Measurements from ENCODE around the gene ZNF675. TPM values are rescaled to one million over a fixed set of nuclear protein-coding genes. Genes with fewer than 3 reads are reported as not detected.
A peak's percentile ranks its signal among the peaks of the same experiment; 100 is the strongest.

The ZNF675 gene
- total and polyA plus RNA-seq, 2 of the 8 experiments (the other 6 are each of a cell fraction or from before 2014, with no cell fraction given) = 6.9 to 27.8 TPM

GRCh38 chr19:23698711-23699520 is 11.9 kb upstream of the ZNF675 start:
- H3K23me2 ChIP-seq (ENCODE audit: low read depth, low read length) = no peaks in the 10 kb centered on the region
- H3K79me1 ChIP-seq (ENCODE audit: low read depth, low read length) = no peaks in the 10 kb centered on the region
- no peak overlapping the region for H3K4me2 ChIP-seq (ENCODE audit: insufficient read depth in 1 of 2, low read depth in 2 of 2, low read length in 2 of 2)
- no peak overlapping the region for H3K9ac ChIP-seq (replicated peaks in 1 of 4; ENCODE audit: extremely low read depth in 1 of 4, low read depth in 3 of 4, low read length in 3 of 4)
- H3K4ac ChIP-seq (replicated peaks; ENCODE audit: insufficient read length, low read depth, low read length) = no peak overlapping the region
- H3K4me3 ChIP-seq (ENCODE audit: extremely low read depth in 1 of 4, insufficient read depth in 2 of 4, low read depth in 3 of 4, low read length in 4 of 4) = no peak overlapping the region
- POLR2A ChIA-PET (ENCODE audit: partially characterized antibody) = interaction anchor here (0.6 to 1.2 kb wide), 4 partner anchors 12 to 283 kb away, joined by 3 read pairs; partner anchors contain the start of genes ZNF675 and ZNF681
- FAIRE-seq (no peak), DNase-seq (ENCODE audit: low read depth in 1 of 2, low spot score in 2 of 2) (no peak)
- no peak overlapping the region for H4K5ac ChIP-seq (ENCODE audit: insufficient read length, low read depth, low read length)
- 0 out of 2 replicates have a peak overlapping the region, but pooled peaks have one; percentile 72 for H2BK15ac ChIP-seq (ENCODE audit: low read length)
- no peak overlapping the region for H3K56ac ChIP-seq (replicated peaks; ENCODE audit: insufficient read length, low read depth, low read length)
- peaks cover 3 to 17% of the 10 kb centered on the region in 2 experiments; a peak in 3 of 4 replicates for H3K9me3 ChIP-seq (ENCODE audit: insufficient read depth in 2 of 2, low read depth in 1 of 2, low read length in 1 of 2)
- H3K36me3 ChIP-seq (ENCODE audit: control insufficient read depth in 2 of 4, insufficient read depth in 4 of 4, low read length in 3 of 4) = no peaks in the 10 kb centered on the region
- no peak overlapping the region for H3K27ac ChIP-seq (ENCODE audit: low read depth, low read length)
- no peak overlapping the region for H2BK120ac ChIP-seq (replicated peaks; ENCODE audit: low read depth, low read length)
- H3K27me3 ChIP-seq (replicated peaks in 1 of 4; ENCODE audit: control insufficient read depth in 3 of 4, extremely low read depth in 1 of 4, insufficient read depth in 3 of 4, low read length in 3 of 4) = no peaks in the 10 kb centered on the region
- H3K23ac ChIP-seq (ENCODE audit: insufficient read length) = no peak overlapping the region
- WGBS, 2 experiments (ENCODE audit: extremely low coverage in 1 of 2, insufficient coverage in 1 of 2, insufficient read length in 1 of 2, insufficient replicate concordance in 2 of 2, low coverage in 1 of 2, low lambda C conversion rate in 2 of 2, missing lambda C conversion rate in 1 of 2) = 77% methylated on average over 6 of the region's 6 CpGs; no CpG with 5 or more reads in 1 of the 2 experiments
- no peaks in the 10 kb centered on the region for H4K20me1 ChIP-seq (replicated peaks in 1 of 2; ENCODE audit: control insufficient read depth in 1 of 2, insufficient read depth in 2 of 2, low read length in 2 of 2)
- peak overlapping the region; percentile 38; the same call in 1 of the 2 replicates for H3K18ac ChIP-seq (ENCODE audit: extremely low read depth, low read length)
- H3K4me1 ChIP-seq (replicated peaks in 1 of 4; ENCODE audit: control insufficient read depth in 3 of 4, insufficient read depth in 4 of 4, low read length in 3 of 4) = no peaks in the 10 kb centered on the region
- no peak overlapping the region for H3K14ac ChIP-seq (ENCODE audit: insufficient read length)
- H3K79me2 ChIP-seq (ENCODE audit: control insufficient read depth in 1 of 2, insufficient read depth in 2 of 2, low read length in 2 of 2) = no peaks in the 10 kb centered on the region
- no peak overlapping the region for H2AK5ac ChIP-seq (ENCODE audit: low read depth, low read length)
- no peak overlapping the region for H4K91ac ChIP-seq (replicated peaks; ENCODE audit: insufficient read length, low read length)
- H2BK5ac ChIP-seq (ENCODE audit: low read depth, low read length) = peak overlapping the region; percentile 60; the same call in 1 of the 2 replicates
- CTCF ChIA-PET (ENCODE audit: partially characterized antibody) = interaction anchor here (1.0 kb wide), 1 partner anchor 14 kb away, joined by 3 read pairs; no protein-coding TSS in a partner anchor
- peak overlapping the region; percentile 57; the same call in 1 of the 2 replicates for H2AFZ ChIP-seq (ENCODE audit: low read length)
- H2BK12ac ChIP-seq (ENCODE audit: low read depth, low read length) = 0 out of 2 replicates have a peak overlapping the region, but pooled peaks have one; percentile 17
- 0 out of 2 replicates have a peak overlapping the region, but pooled peaks have one; percentile 32 for H2BK20ac ChIP-seq (ENCODE audit: low read length)
- peak overlapping the region; percentile 41; the same call in 1 of the 2 replicates for H4K8ac ChIP-seq (ENCODE audit: extremely low read depth, insufficient read depth, low read length)
- TF ChIP-seq NANOG (IDR thresholded peaks at IDR 0.05; ENCODE audit: insufficient read depth, low read depth, low read length, poor library complexity, severe bottlenecking) = no peak
- TF ChIP-seq KDM1A (IDR thresholded peaks at IDR 0.05; ENCODE audit: borderline replicate concordance, low read length) = no peak
- TF ChIP-seq TAF7 (optimal IDR thresholded peaks at IDR 0.05; ENCODE audit: borderline replicate concordance, low read depth, low read length) = no peak
- no peak for TF ChIP-seq SIX5 (IDR thresholded peaks at IDR 0.05; ENCODE audit: low read depth, low read length)
- no peak for TF ChIP-seq POLR2AphosphoS5 (IDR thresholded peaks at IDR 0.05; ENCODE audit: low read depth, low read length)
- TF ChIP-seq ZNF274 (IDR thresholded peaks at IDR 0.05; ENCODE audit: borderline replicate concordance, extremely low read depth, low read length) = no peak
- TF ChIP-seq YY1 (IDR thresholded peaks at IDR 0.05; ENCODE audit: low read depth, low read length) = no peak
- TF ChIP-seq JUND (IDR thresholded peaks at IDR 0.05; ENCODE audit: low read length) = no peak
- no peak for TF ChIP-seq GABPA (IDR thresholded peaks at IDR 0.05; ENCODE audit: borderline replicate concordance, insufficient read depth, low read length)
